HG02970 (cell line): Measurements from ENCODE around the gene TBP.

Source experiments
- ATAC-seq: cut with Tn5 transposase; IDR thresholded peaks from one replicate; pipeline ENCODE4 v1.9.1; 2021; ENCODE audit warnings: mild to moderate bottlenecking, moderate library complexity, moderate number of reproducible peaks; ENCODE audit not compliant: unreplicated experiment, low FRiP score

Gene TBP

DNA sequence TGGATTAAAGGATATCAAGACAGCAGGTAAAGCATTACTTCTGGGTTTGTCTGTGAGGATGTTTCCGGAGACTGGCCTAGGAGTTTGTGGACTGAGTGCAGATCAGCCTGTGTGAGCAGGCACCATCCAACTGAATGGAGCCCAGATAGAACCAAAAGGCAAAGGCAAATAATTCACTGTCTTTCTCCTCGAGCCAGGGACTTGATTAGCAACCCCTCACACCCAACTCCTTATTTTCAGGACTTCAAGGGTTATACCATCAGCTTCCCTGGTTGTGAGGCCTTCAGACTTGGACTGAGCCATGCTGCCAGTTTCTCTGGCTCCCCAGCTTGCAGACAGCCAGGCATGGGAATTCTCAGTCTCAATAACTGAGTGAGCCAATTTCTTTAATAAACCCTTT lies 20.4 kb upstream of the TBP start:
- ATAC-seq = no peak

DNA sequence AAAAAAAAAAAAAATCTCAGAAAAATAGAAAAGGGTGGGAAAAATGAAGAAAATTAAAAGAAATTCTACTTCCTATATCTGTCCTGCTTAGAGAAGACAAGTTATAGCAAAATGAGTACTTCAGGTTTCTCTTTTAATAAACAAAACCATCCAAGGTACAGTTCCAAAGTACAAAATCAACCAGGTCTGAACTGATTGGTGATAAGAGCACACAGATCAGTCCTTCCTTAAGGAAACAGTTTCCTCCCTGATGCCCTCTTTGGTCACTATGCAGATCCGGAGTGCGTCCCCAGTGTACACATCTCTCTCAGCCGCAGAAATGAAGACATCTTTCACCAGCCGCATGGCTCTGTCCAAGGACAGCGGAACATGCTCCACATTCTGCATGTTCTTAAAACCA lies 19.2 kb upstream of the TBP start:
- no peak for ATAC-seq

DNA sequence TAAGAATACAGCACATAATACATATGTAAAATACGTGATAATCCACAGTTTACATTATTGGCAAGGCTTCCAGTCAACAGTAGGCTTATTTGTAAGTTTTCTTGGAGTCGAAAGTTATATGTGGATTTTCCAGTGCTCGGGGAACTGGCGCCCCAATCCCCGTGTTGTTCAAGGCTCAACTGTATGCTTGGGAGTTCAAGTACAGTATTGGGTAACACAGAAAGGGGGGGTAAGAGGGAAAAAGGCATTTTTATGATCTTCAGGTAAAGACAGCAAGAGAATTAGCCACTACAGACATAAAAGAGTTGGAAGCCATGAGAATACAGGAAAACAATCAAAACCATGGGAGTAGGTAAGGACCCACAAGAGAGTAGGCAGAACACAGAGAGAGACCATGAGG lies 17.5 kb upstream of the TBP start:
- ATAC-seq = no peak

DNA sequence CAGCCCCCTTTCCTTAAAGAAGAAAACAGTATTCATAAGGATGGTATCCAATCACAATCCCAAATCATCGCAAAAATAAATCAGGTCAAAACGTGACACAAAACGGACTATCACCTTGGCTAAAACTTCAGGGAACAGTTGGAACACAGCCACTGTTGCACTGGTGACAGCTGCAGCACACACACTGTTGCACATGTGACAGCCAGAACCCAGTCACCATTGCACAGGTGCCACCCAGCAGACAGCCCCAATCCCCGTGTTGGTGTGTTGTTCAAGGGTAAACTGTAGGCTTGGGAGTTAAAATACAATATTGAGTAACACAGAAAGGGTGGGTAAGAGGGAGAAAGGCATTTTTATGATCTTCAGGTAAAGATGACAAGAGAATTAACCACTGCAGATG lies 16.8 kb upstream of the TBP start:
- no peak for ATAC-seq

DNA sequence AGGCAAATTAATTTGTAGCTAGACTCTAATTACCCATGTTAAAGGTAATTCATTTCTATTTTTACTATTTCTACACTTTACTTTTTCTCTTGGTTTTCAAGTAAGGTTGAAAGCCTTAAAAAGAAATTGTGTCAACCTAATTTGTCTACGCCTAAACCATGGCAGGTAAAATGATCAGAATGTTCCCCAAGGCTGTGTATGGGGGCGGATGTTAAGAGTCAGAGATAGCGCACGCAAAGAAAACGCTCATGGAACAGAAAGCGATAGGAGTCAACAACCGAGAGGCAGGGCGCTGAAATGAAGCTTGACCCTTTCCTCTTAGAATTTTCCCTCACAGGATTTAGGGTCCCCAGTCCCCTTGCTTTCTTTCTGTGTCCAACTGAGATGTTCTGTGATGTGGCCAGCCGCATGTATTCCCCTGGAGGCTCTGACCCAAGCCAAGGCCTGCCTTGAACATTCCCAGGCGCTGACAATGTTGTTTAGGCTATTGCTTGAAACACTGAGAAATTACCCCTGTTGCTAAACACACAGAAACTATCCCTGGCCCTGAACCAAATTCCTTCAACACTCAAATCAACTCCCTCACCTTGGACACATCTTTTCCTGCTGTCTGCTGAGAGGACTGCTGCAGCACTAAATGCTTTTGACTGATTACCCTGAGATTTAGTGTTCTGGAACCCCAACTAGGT lies 12.0 kb upstream of the TBP start:
- no peak for ATAC-seq

DNA sequence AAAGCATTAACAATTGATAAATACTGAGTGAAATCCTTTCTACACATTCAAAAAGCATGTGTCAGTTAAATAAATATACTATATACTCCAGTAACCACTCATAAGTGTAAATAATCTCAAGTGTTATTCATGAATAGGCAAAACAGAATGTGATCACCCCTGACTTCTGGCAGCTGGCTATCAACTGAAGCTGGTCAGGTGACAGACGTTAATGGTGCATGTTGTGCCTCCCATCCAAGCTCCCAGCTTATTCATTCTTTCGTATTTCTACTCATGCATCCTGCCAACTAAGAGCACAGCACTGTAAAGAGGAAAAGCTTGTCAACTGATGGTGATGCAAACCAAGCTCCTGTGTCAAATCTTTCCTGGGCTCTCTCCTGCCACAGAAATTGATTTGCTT lies 8.8 kb upstream of the TBP start:
- ATAC-seq = no peak

DNA sequence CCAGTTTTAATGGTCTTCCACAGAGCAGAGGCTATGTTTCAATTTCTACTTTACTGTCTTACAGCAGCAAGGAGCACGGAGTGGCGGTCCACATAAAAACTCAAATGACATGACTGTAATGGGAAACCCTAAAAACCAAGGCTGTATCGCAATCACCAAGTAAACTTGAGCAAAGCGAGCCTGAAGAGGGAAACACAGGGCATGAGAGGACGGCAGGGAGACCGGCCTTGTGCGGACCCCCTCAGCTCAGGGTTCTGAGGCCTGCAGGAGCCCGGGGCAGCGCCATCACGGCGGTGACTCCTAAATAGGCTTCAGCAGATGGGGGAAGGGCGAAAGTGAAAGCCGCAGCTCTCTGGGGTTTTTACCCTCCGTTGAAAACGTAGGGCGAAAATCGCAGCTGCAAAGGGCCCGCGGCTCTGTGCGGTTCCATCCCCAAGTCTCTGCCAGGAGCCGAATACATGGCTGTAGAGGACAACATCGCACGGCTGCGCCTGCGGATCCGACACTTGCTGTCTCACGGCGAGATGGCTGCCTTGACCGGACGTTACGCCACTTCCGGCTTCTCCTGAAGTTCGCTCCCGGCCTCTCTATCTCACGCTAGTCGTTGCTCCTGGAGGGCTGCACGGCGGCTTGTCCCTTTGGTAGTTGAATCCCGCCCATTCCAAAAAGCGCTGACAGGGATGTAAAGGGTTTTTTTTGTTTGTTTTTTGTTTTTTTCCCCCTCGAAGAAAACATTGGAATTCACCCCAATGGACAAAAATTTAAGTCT lies 1.2 kb upstream of the TBP start, which contains the start of gene PSMB1:
PSMB1 (minus strand) TSS at position 543 of the 769 bp plus-strand sequence; CDS start at position 478, 65 bp downstream.
- ATAC-seq = peak; percentile 46

DNA sequence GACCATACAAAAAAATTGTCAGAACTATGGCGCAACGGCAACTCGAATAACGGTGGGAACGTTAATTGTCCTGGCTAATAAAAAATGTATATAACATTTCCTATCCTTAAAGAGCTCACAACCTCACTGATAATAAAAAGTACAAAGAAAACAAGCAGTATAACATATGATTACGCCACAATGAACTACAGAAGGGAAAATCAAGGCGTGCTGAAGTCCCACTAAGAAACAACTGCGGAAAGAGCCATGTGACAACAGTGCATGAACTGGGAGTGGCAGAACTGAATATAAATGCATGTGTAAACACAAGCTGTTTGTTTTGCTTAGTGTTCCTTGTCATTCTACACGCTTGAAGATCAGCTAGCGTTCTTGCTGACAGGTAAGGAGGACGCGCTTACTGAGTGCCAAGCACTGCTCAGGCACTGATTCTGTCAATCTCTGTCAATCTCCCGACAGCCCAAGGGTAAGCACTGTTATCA lies 596 bp upstream of the TBP start:
- ATAC-seq = peak; percentile 26

DNA sequence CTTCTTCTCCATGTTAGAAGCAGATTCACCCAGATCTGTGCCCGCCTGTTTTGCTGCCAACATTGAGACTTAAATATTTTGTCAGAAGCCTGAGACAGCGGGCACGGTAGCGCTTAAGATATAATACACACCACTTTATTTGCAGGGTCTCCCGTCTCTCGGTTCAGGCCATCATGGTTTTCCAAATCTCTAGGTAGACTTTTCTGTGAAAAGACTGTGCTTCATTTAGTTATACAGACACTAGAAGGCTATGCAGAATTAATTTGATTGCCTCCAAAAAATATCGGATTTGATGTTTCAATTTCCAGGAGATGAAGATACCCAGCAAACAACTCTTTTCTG lies 598 bp downstream of the TBP start:
- ATAC-seq = no peak

DNA sequence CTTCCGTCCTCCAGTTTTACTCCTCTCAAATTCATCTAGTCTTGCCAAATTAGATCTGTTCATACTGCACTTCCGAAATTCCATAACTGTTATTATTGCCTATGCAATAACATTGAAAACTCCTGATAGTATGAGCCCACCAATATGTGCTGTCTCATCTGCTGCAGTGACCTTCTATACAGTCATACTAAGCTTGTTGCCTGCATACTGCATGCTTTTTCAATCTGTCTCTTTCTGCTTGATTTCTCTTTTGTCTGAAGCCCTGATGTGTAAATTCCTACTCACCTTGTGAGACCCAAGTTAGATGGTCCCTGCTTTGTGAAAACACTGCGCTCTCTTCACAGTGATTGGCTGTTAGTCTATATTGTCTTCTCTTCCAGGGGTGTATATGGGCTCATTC lies 1.1 kb downstream of the TBP start:
- no peak for ATAC-seq

DNA sequence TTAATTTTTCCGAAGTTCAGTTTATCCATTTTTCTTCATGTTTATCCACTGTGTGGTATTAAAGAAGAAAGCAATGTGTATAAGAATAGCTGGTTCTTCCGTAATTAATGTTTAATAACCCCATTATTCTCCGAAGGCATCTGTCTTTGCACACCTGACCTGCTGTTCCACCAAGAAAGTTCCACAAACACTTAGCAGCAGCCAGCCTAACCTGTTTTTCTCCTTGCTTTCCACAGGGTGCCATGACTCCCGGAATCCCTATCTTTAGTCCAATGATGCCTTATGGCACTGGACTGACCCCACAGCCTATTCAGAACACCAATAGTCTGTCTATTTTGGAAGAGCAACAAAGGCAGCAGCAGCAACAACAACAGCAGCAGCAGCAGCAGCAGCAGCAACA lies 7.4 kb downstream of the TBP start:
- ATAC-seq = no peak

DNA sequence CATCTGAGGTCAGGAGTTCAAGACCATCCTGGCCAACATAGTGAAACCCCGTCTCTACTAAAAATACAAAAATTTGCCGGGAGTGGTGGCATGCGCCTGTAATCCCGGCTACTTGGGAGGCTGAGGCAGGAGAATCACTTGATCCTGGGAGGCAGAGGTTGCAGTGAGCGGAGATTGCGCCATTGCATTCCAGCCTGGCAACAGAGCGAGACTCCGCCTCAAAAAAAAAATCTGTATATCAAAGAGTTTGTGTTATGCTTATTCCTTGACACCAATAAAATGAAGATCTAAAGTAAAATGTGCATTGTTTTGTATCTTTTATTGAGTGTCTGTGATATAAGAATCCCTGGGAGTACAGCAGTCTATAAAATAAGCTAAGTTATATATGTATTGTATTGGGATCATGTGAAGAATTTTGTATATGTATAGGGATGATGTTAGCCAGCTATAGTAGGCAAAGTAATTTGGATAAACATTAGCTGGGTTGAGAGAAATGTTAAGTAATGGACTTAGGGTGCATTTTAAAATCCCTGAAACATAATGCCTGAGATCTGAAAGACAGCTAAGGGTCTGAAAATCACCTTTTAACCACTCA lies 10.9 kb downstream of the TBP start:
- no peak for ATAC-seq

DNA sequence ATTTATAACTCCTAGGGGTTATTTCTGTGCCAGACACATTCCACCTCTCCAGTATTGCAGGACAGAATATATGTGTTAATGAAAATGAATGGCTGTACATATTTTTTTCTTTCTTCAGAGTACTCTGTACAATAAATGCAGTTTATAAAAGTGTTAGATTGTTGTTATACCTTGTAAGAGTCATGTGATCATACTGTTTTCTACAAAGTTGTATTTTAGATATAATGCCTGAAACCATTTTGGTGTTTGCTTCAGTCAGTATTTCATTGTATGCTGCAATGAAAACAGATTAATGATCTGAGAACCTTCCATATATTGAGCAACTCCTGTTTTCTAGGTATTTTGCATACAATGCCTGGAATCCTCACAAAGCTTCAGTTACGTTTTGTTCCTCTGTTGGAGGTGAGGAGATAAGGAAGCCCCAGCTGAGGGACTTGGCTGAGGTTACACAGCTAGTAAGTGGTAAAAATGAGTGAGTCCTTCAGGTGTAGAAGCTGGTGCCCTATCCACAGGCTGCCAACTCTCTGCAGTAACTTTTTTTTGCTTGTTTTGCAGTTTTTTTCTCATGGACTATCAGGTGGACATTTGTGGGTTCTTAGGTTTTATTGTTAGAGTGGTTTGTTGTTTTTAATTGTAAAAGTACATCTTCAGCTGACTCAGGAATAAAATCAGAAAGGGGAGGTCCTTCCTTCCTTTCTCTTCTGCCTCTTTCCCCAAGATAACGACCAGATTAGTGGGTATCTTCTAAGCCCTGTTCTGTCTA lies 18.7 kb downstream of the TBP start:
- ATAC-seq = no peak

DNA sequence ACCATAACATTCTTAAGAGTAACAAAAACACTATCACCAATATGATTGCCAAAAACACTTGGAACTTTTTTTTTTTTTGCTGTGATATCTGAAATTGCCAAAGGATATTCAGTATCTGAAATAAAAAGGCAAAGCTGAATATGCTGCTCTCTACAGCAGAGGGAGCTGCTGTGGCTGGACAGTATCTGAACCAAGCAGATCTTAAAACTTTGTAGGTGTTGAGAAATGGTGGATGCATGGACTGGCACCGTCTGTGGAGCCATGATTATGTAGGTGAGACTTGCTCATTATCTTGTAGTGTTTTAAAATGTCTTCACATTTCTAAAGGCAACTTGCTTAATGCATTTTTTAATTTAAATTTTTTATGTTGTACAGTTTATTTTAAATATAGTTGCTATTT lies 21.1 kb downstream of the TBP start:
- no peak for ATAC-seq

DNA sequence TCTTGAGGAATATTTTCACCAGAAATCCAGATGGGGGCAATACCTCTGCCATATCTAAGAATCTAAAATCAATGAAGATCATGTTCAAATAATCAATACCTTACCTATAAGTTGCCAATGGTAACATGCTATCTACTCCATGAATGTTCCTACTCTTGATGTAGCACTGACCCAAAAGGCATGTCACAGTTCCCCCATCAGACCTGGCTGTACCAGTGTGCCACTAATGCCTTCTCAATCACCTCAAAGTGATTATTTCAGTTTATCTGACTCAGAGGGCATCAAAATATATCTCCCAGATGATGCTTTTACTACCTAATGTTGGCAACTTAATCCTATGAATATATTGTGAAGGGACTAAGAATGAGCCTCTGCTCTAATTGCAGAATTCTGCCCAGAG lies 24.7 kb downstream of the TBP start:
- no peak for ATAC-seq

DNA sequence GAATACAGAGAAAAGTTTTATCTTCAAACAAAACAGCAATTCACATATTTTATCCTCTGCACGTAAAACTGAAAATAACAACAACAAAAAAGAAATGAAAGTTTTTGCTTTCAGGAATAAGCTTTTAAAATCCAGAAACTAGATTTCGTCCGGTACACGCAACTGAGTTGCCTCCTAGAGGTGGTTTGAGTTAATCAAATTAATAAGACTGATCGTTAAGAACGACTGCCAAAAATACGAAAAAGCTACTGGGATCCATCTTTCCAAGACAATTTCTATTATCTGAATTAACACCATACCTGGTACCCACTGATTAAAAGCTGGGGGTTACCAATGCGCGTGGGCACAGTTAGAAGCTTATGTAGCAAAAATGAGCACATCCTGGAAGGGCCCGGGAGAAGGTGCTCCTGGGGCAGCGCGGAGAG lies 29.6 kb downstream of the TBP start:
- no peak for ATAC-seq

DNA sequence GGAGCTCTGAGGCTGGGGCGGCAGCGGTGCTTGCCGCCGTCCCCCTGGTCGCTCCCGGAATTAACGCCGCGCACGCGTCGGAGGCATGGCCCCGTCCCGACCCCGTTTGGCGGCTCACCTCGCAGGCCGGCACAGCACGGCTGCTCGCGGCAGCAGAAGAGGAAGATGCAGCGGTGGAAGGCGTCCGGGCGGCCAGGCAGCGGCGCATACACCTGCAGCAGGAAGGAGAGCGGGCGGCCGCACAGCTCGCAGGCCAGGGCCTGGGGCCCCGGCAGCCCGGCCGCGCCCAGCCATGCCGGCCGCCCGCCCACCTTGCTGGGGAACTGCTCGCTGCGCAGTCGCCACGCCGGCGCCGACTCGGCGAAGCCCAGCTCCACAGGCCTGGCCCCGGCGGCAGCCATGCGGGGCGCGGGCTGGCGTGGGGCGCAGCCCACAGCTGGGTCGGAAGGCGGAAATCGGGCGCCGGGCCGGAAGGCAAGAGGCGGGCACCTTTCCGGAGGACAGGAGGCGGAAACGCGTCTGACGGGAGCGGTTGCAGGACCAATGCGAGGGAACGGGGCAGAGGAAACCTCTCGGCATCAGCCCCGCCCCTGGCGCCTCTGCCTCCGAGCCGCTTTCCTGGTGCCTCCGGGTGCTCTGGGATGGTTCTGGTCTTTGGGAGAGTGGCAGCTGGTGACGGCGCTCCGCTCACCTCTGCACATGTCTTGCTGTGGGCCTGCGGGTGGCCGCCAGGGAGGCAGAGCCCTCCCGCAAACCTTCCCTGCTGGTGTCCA lies 30.2 kb downstream of the TBP start, which contains the start of gene PDCD2:
PDCD2 (minus strand) TSS at position 457 of the 773 bp plus-strand sequence; CDS start at position 401, 56 bp downstream.
- peak; percentile 98 for ATAC-seq

DNA sequence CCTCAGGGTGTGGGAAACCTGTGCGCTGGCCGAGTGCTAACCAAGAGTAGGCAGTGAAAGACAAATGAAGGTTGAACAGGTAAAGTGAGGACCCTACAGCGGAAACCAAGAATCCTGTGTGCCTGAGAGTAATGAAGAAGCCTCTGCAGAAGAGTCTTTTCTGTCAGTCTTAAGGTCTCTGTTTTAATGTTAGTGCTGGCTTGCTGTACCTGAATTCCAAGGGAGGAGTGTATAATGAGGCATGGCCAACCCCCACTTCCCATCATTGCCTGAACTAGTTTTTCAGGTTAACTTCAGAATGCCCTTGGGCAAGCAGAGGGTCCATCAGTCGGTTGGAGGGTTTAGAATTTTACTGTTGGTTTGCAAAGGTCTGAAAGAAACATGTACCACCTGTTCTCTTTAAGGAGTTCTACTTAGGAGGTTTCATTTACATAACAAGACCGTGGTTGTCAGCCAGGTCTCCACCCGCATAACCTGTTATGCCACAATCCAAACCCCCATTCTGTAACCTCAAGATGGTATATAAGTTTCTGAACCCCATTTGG lies 30.9 kb downstream of the TBP start:
- ATAC-seq = peak; percentile 1

DNA sequence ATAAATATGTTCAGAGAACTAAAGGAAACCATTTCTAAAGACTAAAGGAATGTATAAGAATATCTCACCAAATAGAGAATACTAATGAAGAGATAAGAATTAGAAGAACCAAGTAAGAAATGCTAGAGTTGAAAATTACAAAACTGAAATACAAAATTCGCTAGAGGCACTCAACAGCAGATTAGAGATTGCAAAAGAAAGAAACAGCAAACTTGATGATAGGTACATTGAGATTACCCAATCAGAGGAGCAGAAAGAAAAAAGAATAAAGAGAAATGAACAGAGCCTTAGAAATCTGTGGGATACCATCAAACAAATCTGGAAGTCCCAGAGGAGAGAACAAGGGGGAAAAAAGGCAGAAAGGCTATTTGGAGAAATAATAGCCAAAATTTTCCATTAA lies 36.6 kb downstream of the TBP start:
- ATAC-seq = no peak

DNA sequence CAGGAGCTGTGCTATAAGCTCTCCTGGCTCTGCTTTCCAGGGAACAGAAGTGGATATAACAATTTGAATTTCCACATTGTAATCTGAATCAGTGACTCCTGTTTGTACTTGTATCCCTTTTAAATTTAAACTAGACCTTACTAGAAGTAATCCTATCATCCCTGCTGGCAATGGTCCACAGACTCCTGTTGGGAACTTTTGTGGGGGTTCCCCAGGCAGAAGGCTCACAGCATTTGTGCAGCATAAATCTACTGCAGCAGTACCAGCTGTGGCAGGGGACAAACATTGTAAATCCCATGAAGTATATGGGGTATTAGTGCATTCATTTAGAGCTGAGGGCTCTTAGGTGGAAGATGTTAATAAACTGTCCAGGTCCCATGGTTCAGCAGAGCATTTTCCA lies 42.3 kb downstream of the TBP start:
- no peak for ATAC-seq
